Activated CD4-positive, alpha-beta T cell treated with anti-CD3 and anti-CD28 coated beads, Interleukin-2, amount 10 ng/mL, durations not matched to agents 7 days and 5 days (primary cell): ENCODE measurements around the gene BARD1. TPM values are rescaled to one million over a fixed set of nuclear protein-coding genes. Genes with fewer than 3 reads are reported as not detected.
"Not testable (repeated sequence)": the region's sequence is repeated elsewhere in the genome, so short reads cannot be mapped to it uniquely, and the experiment has no call there.

Source experiments
- CTCF ChIA-PET: fragments of 350-600 bp; sonication (Branson Sonifier 250); formaldehyde crosslinking; loops from one replicate; lab custom pipeline; 2021; ENCODE audit warnings: antibody characterized with exemption; lab: Charles Lee
- POLR2A ChIA-PET: fragments of 350-600 bp; sonication (Branson Sonifier 250); formaldehyde crosslinking; loops from one replicate; lab custom pipeline; 2021; ENCODE audit warnings: antibody characterized with exemption; lab: Charles Lee
- DNase-seq: peaks from one replicate; pipeline ENCODE4 v3.0.0-alpha.2; 2020
- H3K27ac Mint-ChIP-seq: one replicate; pipeline ENCODE4 v1.8.0; 2021; ENCODE audit warnings: mild to moderate bottlenecking, moderate library complexity, mixed read lengths
- H3K27me3 Mint-ChIP-seq: one replicate; pipeline ENCODE4 v1.8.0; 2021; ENCODE audit warnings: mixed read lengths
- H3K36me3 Mint-ChIP-seq: one replicate; pipeline ENCODE4 v1.8.0; 2021; ENCODE audit warnings: low read depth, mixed read lengths
- H3K4me1 Mint-ChIP-seq: one replicate; pipeline ENCODE4 v1.8.0; 2021; ENCODE audit warnings: mixed read lengths
- H3K4me3 Mint-ChIP-seq: one replicate; pipeline ENCODE4 v1.8.0; 2021; ENCODE audit warnings: mild to moderate bottlenecking, moderate library complexity, mixed read lengths
- H3K9me3 Mint-ChIP-seq: one replicate; pipeline ENCODE4 v1.8.0; 2021; ENCODE audit warnings: mixed read lengths
- total RNA-seq, 2 experiments: library from RNA; stranded (reverse); gene quantifications; one replicate each; pipeline ENCODE4 v1.2.3, GENCODE V29; 2021

BARD1 gene
- total RNA-seq, 2 experiments from 2014 or later, result 51.5 to 57.4 TPM

DNA sequence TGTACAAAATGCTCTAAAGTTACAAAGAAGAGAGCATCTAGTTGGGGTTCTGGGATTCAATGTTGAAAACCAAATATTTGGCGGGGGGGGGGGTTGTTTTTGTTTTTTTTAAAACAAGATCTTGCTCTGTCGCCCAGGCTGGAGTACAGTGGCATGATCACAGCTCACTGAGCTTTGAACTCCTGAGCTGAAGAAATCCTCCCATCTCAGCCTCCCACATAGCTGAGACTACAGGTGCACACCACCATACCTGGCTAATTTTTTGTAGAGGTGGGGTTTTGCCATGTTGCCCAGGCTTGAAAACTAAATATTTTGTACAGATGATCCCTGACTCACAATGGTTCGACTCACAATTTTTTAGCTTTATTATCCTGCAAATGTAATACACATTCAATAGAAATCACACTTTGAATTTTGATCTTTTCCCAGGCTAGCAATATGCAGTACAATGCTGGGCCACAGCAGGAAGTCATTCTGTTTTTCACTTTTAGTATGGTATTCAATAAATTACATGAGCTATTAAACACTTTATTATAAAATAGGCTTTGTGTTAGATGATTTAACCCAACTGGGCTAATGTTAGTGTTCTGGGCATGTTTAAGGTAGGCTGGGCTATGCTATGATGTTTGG, 7.6 kb downstream of the BARD1 start:
- DNase-seq, result no peak
- POLR2A ChIA-PET, result no interaction called here
- Mint-ChIP-seq H3K4me1 (peaks cover 77% of the 10 kb centered on the region), H3K9me3 (no peaks in the 10 kb centered on the region), H3K27ac (peak overlapping the region; percentile 9), H3K4me3 (no peak overlapping the region), H3K27me3 (no peaks in the 10 kb centered on the region), H3K36me3 (peaks cover 46% of the 10 kb centered on the region)
- CTCF ChIA-PET, result no interaction called here

DNA sequence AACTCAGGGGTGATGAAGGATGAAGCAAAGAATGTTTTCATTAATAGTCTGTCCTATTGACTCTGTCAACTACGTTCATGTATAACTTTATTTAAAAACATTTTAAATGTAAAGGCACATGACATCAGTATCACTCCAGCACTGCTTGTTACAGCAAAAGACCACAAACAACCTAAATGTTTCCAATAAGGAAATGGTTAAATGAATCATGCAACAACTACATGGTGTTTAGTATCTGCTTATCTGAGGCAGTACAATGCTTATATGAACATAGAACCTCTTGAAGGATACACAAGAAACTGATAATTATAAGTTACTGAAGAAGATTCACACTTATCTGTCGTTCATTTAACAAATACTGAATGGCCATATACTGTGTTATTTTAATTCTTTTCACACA, 8.4 kb downstream of the BARD1 start:
- ChIA-PET CTCF (no interaction called here), POLR2A (no interaction called here)
- Mint-ChIP-seq H3K9me3 (no peaks in the 10 kb centered on the region), H3K27ac (no peak overlapping the region), H3K4me1 (peaks cover 76% of the 10 kb centered on the region), H3K4me3 (no peak overlapping the region), H3K36me3 (peaks cover 51% of the 10 kb centered on the region), H3K27me3 (no peaks in the 10 kb centered on the region)
- no peak for DNase-seq

DNA sequence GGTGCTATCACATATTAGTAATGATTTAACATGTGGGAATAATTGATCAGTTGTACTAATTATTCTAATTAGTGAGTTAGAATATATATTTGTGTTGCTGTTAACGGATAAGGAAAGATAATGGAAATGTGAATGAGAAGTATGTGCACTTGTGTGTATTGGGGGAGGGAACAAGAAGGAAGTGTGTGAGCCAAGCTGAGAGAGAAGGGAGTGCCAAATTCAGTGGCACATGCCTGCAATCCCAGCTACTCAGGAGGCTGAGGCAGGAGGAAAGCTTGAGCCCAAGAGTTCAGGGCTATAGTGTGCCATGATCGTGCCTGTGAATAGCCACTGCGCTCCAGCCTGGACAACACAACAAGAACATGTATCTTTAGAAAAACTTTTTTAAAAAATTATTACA, 9.3 kb downstream of the BARD1 start:
- no peak for DNase-seq
- H3K36me3 Mint-ChIP-seq, result peaks cover 49% of the 10 kb centered on the region
- no peak overlapping the region for H3K4me3 Mint-ChIP-seq
- H3K27ac Mint-ChIP-seq, result no peak overlapping the region
- ChIA-PET CTCF (interaction anchor here (1.0 to 1.4 kb wide), 2 partner anchors 8 to 10 kb away, joined by 3 read pairs; partner anchors contain the start of gene BARD1), POLR2A (no interaction called here)
- no peaks in the 10 kb centered on the region for H3K27me3 Mint-ChIP-seq
- H3K9me3 Mint-ChIP-seq, result no peaks in the 10 kb centered on the region
- H3K4me1 Mint-ChIP-seq, result peaks cover 71% of the 10 kb centered on the region

DNA sequence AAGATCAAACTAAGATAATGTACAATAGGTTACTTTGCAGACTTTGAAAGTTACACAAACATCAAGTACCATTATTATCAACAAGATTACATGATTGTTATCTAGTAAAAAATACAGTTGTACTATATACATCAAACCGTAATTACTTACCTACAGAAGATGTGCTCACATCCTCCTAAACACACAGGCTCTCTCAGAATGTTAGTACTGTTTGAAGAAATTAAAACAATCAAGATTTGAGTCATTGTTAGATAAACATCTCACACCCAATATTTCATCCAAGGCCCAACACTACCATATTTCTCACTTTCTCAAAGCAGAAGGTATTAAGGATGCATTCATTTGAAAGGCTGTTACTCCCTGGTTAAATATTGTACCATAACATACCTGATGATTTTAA, 12.6 kb downstream of the BARD1 start:
- Mint-ChIP-seq H3K4me3 (no peak overlapping the region), H3K36me3 (peaks cover 49% of the 10 kb centered on the region), H3K4me1 (peaks cover 52% of the 10 kb centered on the region), H3K27ac (no peak overlapping the region), H3K27me3 (no peaks in the 10 kb centered on the region), H3K9me3 (no peaks in the 10 kb centered on the region)
- ChIA-PET POLR2A (no interaction called here), CTCF (no interaction called here)
- DNase-seq, result no peak

DNA sequence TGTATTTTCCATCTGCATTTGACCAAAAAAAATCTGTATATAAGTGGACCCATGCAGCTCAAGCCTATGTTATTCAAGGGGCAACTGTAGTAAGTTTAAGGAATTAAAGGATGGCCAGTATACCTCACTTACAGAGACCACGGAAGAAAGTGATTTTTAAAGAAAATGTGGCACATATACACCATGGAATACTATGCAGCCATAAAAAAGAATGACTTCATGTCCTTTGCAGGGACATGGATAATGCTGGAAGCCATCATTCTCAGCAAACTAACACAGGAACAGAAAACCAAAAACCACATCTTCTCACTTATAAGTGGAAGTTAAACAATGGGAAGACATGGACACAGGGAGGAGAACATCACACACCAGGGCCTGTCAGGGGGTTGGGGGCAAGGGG, 26.3 kb downstream of the BARD1 start:
- DNase-seq, CTCF ChIA-PET, H3K27ac Mint-ChIP-seq, H3K4me1 Mint-ChIP-seq, H3K4me3 Mint-ChIP-seq, POLR2A ChIA-PET, H3K27me3 Mint-ChIP-seq: not testable (repeated sequence)
- Mint-ChIP-seq H3K36me3 (peaks cover 77% of the 10 kb centered on the region), H3K9me3 (peaks cover 15% of the 10 kb centered on the region)

DNA sequence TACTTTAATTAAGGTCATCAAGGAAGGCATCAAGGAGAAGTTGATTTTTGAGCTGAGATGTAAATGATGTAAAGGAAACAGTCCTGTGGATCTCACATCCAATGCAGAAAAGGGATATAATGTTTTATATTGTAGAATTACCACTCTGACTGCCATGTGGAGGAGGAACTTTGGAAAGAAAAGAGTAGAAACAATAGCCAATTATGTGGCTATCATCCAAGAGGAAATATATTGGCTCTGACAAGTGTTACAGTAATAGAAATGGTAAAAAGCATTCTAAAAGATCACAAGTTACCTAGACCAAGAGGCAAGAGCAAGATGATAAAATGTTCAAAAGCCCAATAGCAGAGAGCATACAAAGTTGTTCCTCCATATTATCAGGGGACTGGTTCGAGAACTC, 26.8 kb downstream of the BARD1 start:
- H3K27me3 Mint-ChIP-seq, result no peaks in the 10 kb centered on the region
- H3K4me3 Mint-ChIP-seq, result no peak overlapping the region
- POLR2A ChIA-PET, result no interaction called here
- no peak for DNase-seq
- peaks cover 15% of the 10 kb centered on the region for H3K9me3 Mint-ChIP-seq
- no peak overlapping the region for H3K27ac Mint-ChIP-seq
- H3K36me3 Mint-ChIP-seq, result peaks cover 75% of the 10 kb centered on the region
- H3K4me1 Mint-ChIP-seq, result peaks cover 4% of the 10 kb centered on the region
- CTCF ChIA-PET, result no interaction called here

DNA sequence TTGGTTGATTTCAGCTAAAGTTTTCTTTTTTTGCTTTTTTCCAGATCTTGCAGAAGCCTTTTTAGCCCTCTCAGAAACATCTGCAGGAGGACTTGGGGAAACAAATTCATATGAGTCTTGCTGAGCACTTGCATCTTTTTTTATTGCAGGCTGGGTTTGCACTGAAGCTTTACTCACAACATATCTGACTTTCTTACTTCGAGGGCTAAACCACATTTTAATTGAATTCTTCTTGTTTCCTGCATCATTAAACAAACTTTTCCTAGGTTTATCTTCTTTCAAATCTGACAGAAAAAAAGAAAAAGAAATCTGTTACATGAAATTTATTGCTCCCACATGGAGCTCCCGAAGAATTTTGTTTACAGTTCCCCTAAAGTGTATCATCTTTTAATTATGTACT, 28.3 kb downstream of the BARD1 start:
- Mint-ChIP-seq H3K27me3 (no peaks in the 10 kb centered on the region), H3K9me3 (peaks cover 15% of the 10 kb centered on the region), H3K4me3 (no peak overlapping the region), H3K27ac (no peak overlapping the region), H3K4me1 (peaks cover 3% of the 10 kb centered on the region), H3K36me3 (peaks cover 80% of the 10 kb centered on the region)
- ChIA-PET POLR2A (no interaction called here), CTCF (interaction anchor here (1.0 to 1.6 kb wide), 2 partner anchors 33 to 46 kb away, joined by 3 read pairs; no protein-coding TSS in a partner anchor)
- DNase-seq, result no peak

DNA sequence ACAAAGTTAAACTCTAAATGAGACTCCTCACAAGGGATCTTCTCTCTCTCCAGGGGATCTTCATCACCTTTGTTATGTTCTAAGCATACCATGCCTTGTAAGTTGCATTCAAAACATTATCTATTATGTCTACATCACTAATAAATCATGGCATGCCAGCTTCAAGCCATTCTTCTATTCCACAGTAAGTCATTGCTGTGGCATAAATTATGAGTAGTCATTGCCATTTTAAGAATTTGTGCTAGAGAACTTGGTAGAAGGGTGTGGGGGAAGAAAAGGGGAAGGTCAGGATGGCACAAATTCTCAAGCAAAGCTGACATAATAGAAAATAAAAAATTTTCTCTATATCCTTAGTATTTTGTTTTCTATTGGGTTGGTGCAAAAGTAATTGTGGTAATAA, 33.5 kb downstream of the BARD1 start:
- ChIA-PET POLR2A (no interaction called here), CTCF (no interaction called here)
- Mint-ChIP-seq H3K4me3 (no peak overlapping the region), H3K9me3 (no peaks in the 10 kb centered on the region), H3K36me3 (peaks cover 63% of the 10 kb centered on the region), H3K4me1 (no peaks in the 10 kb centered on the region), H3K27me3 (no peaks in the 10 kb centered on the region), H3K27ac (no peak overlapping the region)
- no peak for DNase-seq

DNA sequence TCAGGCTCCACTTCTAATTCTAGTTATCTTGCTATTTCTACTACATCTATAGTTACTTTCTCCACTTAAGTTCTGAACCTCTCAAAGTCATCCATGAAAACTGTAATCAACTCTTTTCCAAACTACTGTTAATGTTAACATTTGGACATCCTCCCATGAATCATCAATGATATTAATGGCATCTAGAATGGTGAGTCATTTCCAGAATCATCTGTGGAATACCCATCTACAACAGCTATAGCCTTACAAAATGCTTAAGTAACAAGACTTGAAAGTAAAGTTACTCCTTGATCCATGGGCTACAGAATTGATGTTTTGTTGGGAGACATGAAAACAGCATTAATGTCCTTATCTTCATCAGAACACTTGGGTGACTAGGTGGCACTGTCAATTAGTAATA, 35.4 kb downstream of the BARD1 start:
- Mint-ChIP-seq H3K36me3 (peaks cover 51% of the 10 kb centered on the region), H3K4me3 (no peak overlapping the region), H3K9me3 (no peaks in the 10 kb centered on the region), H3K27me3 (no peaks in the 10 kb centered on the region), H3K27ac (no peak overlapping the region), H3K4me1 (no peaks in the 10 kb centered on the region)
- ChIA-PET POLR2A (no interaction called here), CTCF (no interaction called here)
- DNase-seq, result no peak

DNA sequence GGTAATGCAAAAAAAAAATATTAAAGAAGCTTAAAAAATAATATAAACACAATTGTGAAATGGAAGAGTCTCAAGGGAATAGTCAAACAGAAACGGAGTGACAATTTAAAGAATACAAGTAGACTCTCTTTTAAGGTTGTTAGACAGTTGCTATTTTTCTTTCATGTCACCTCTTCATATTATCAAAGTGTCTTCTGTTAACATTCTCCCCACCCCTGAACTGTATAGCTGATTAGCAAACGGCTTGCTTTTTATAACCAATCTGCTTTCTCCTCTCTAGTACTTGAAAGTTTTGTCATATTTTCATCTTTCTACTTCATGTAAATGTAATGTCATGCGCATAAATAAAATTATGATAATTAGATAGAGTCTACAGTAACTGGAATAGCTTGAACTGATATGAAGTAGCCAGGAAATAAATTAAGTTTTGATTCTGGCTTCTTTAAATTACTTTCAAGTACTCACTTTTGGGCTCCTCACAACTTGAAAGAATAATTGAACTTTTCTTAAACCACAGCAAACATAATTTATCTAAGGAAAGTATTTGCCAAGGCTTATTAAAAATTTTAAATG, 37.0 kb downstream of the BARD1 start:
- no peak for DNase-seq
- Mint-ChIP-seq H3K4me1 (no peaks in the 10 kb centered on the region), H3K36me3 (peaks cover 59% of the 10 kb centered on the region), H3K27ac (no peak overlapping the region), H3K27me3 (no peaks in the 10 kb centered on the region), H3K9me3 (no peaks in the 10 kb centered on the region), H3K4me3 (no peak overlapping the region)
- CTCF ChIA-PET, result no interaction called here
- POLR2A ChIA-PET, result no interaction called here

DNA sequence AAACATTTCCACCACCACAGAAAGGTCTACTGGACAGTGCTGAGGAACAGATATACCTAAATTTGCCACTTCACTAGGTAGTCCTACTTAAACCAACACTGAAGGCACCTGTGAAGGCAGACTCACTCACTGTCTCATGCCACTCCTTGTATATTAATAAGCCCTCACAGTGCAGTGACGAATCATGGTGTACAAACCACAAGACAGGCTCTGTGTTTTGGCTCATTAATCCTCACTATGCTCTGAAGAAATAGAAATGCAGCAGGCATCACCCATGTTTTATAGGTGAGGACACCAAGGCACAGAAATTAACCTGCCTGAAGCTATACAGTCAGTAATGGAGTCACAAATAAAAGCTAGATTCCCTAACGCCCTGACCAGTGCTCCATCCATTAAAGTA, 44.3 kb downstream of the BARD1 start:
- DNase-seq, result no peak
- Mint-ChIP-seq H3K27me3 (no peaks in the 10 kb centered on the region), H3K4me3 (no peak overlapping the region), H3K27ac (no peak overlapping the region), H3K36me3 (peaks cover 61% of the 10 kb centered on the region), H3K4me1 (no peaks in the 10 kb centered on the region), H3K9me3 (no peaks in the 10 kb centered on the region)
- ChIA-PET CTCF (interaction anchor here (0.6 to 0.8 kb wide), 2 partner anchors 13 to 1920 kb away, joined by 3 to 8 read pairs; no protein-coding TSS in a partner anchor), POLR2A (no interaction called here)

DNA sequence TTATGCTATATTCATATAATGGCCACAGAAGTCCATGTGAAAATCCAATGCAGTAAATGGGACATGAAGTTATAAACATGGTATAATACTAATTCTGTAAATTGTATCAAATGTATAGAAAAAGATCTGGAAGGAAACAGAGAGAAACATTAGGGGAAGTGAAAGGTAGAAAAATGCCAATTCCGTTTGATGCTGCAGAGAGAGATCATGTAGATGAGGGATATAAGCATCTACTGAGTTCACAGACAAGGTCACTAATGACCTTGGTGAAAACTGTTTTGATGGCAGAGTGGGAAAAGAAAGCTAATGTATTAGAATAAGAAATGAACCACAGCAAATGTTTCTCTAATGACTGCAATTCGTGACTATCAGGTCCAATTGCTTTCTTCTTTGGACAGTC, 56.0 kb downstream of the BARD1 start:
- no peaks in the 10 kb centered on the region for H3K9me3 Mint-ChIP-seq
- peaks cover 57% of the 10 kb centered on the region for H3K36me3 Mint-ChIP-seq
- no peaks in the 10 kb centered on the region for H3K27me3 Mint-ChIP-seq
- H3K4me3 Mint-ChIP-seq, result no peak overlapping the region
- DNase-seq, result no peak
- H3K4me1 Mint-ChIP-seq, result no peaks in the 10 kb centered on the region
- ChIA-PET POLR2A (no interaction called here), CTCF (no interaction called here)
- H3K27ac Mint-ChIP-seq, result no peak overlapping the region

DNA sequence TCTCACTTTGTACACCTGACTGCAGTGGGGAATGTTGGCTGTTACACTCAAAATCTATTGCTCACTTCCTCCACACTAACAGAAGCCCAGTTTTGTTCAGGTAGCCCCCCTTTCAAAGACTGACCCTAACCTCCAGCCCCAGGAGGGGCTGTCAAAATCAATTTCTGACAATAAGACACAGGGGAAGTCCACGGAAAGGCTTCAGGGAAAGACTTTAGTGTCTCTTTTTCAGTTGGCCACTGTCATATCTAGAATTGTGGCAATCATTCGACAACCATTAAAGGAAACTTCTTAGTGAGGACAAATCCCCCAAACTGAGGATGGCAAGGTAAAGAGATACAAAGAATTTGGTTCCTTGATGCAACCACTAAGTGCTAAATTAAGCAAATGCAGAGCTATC, 59.0 kb downstream of the BARD1 start:
- H3K27ac Mint-ChIP-seq, result no peak overlapping the region
- H3K36me3 Mint-ChIP-seq, result peaks cover 56% of the 10 kb centered on the region
- H3K4me1 Mint-ChIP-seq, result peaks cover 5% of the 10 kb centered on the region
- ChIA-PET CTCF (no interaction called here), POLR2A (no interaction called here)
- no peak overlapping the region for H3K4me3 Mint-ChIP-seq
- no peaks in the 10 kb centered on the region for H3K9me3 Mint-ChIP-seq
- no peak for DNase-seq
- no peaks in the 10 kb centered on the region for H3K27me3 Mint-ChIP-seq

DNA sequence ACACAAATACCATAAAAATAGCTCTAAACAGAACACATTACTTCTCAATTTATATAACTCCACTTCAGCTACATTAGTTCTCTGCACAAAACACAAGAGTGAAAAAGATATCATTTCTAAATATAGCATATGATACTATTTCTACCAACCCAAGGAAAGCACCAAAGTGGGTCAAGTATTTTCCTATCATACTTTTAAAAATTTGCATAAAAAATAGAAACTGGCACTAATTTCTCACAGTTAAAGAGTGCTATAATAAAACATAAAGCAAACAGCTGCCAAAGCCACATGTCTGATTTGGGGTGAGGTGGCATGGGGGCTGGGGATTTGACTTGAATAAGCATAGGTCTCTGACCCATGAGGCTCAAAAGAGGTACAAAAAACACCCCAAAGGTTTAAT, 61.5 kb downstream of the BARD1 start:
- Mint-ChIP-seq H3K4me1 (peaks cover 5% of the 10 kb centered on the region), H3K9me3 (no peaks in the 10 kb centered on the region), H3K27me3 (no peaks in the 10 kb centered on the region), H3K36me3 (peaks cover 61% of the 10 kb centered on the region), H3K4me3 (no peak overlapping the region), H3K27ac (no peak overlapping the region)
- CTCF ChIA-PET, result interaction anchor here (1.0 to 1.7 kb wide), 2 partner anchors 21 to 32 kb away, joined by 3 read pairs; no protein-coding TSS in a partner anchor
- POLR2A ChIA-PET, result no interaction called here
- DNase-seq, result no peak
